Muscle of back (tissue), 11 donors: ENCODE measurements around the gene SMPD2. TPM values are rescaled to one million over a fixed set of nuclear protein-coding genes. Genes with fewer than 3 reads are reported as not detected.

Source experiments
- DNase-seq, 3 donors: peaks; one replicate each; pipeline versions ENCODE4 v3.0.0 to v3.0.0-alpha.2; 2013
- polyA plus RNA-seq, 10 donors: library from polyadenylated mRNA; unstranded; fragments of 120-200 nt; gene quantifications; one replicate each; pipeline ENCODE4 v1.2.1, GENCODE V29; 2013; ENCODE audit not compliant: insufficient read length in 10 of 10

The SMPD2 gene
- polyA plus RNA-seq, 10 donors, result 4.0 to 6.1 (median 5.0) TPM

DNA sequence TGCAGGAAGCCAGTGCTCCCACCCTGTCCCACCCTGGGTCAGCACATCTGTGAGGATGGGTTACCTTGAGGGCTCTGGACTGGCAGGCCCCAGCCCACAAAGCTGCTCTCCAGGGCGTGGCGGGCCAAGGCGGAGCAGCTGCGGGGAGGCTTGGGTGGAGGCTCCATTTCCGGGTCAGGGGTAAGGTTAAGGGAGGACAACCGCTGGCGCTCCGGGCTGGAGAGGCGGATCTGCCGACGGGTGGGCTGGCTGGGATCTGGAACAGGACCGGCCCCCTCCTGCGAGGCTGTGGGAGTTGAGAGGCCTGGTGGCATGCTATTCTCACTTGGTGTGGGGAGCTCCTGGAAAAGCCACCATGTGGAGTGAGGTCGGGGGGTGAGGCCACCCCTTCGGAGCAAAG, 5.5 kb downstream of the SMPD2 start:
- no peak for DNase-seq

DNA sequence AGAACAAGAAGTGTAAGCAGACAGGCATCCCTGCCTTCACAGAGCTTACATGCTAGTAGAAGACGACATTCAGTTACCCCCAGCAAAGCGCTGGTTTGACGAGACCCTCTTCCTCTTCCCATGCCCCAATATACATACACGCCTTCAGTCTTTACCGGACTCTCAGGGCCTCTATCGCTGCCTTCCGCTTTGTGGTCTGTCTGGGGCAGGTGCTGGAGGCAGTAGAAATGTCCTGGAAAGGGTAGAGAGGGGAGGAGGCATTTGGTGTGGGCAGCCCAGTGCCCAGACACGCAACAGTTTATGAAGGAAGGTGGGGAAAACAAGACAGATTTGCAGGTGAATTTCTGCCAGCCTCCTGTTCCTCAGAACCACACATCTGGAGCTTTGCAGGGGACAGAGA, 6.0 kb downstream of the SMPD2 start:
- no peak for DNase-seq

DNA sequence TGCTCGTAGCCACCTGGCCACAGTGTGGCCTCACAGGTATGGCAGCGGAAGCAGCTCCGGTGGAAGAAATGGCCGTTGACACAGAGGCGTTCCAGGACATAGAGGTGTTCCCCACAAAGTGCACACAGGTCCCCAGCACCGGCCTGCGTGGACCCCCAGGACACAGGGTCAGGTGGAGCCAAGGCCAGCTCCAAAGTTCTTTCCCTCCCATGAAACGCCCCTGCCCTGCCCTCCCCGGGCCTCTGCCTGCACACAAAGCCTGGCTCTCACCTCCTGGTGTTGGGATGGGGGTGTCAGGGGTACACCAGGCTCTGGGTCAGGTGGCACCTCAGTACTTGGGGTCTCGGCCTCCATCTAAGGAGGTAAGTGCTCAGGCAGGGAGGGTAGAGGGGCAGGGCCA, 6.6 kb downstream of the SMPD2 start:
- no peak for DNase-seq

DNA sequence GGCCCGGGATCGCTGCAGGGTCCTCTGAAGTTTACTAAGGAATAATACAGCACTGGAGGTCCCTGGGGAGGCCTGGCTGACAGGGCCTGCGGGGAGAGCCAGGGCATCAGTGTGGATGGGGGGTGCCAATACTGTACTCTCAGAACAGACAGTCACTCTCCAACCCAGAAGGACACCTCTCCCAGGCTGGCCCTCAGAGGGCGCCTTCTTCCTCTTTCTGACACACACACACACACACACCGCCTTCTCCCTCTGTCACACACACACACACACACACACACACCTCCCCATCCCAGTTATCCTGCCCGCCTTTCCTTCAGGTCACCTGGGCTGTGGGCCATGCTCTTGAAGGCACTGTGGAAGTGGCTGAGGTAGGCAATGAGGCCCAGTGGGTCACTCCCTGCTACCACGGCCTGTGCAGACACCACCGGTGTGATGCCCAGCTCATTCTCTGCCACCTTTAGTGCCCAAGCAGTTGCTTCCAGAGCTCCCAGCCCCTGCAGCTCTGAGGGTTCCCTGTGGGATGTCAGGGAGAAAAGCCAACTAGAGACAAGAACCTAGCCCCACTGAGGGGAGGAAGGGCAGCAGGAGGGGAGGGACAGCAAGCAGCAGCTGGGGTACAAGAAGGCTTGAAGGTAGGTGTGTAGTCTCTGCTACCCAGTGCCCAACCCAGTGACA, 7.5 kb downstream of the SMPD2 start:
- DNase-seq, result no peak

DNA sequence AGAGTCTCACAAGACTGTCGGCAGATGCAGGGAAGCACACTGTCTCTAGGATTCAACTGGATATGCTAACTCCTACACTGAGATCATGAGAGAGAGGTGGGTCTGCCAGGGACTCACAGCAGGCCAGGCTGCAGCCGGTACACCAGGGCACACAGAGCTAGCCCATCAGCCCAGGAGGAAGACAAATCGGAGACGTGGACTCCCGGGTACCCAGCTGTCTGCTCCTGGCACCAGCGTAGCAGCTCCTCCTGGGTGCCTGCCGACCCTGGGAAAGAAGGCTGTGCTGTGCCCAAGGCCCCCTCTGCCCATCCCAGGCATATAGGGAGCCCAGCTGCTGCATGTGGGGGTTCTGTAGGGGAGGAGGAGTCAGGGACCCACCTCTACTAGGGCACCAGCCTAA, 8.1 kb downstream of the SMPD2 start:
- DNase-seq, result no peak

DNA sequence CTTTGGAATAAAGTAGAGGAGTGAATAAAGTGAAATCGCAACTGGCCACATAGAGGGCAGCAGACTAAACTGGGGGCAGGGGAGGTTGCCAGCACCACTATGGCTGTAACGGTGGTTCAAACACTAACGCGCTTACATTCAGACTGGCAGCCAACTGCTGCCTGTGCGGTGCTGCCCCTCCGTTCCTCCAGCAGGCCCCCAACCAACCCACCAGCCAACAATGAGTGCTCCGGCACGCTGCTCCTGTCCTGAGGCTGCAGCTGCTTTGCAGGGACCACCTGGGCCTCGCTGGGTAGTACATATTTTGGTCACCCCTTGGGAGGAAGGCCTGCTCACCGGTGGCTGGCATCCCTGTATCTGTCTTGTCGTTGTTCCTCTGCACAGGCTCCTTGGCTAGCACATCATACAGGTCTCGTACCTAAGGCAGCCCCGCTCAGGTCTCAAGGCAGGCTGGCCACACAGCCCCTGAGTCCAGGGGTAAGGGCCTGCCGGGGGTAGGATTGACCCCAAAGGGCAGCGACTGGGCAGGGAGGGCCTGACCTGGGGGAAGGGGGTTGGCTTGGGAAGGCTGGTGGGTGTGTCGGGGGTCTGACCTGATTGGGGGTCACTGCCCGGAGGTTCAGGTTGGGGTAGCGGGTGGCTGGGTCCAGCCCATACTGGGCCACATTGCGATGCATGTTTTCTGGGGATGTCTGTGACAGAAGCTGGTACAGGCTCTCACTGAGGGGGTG, 8.7 kb downstream of the SMPD2 start:
- no peak for DNase-seq

DNA sequence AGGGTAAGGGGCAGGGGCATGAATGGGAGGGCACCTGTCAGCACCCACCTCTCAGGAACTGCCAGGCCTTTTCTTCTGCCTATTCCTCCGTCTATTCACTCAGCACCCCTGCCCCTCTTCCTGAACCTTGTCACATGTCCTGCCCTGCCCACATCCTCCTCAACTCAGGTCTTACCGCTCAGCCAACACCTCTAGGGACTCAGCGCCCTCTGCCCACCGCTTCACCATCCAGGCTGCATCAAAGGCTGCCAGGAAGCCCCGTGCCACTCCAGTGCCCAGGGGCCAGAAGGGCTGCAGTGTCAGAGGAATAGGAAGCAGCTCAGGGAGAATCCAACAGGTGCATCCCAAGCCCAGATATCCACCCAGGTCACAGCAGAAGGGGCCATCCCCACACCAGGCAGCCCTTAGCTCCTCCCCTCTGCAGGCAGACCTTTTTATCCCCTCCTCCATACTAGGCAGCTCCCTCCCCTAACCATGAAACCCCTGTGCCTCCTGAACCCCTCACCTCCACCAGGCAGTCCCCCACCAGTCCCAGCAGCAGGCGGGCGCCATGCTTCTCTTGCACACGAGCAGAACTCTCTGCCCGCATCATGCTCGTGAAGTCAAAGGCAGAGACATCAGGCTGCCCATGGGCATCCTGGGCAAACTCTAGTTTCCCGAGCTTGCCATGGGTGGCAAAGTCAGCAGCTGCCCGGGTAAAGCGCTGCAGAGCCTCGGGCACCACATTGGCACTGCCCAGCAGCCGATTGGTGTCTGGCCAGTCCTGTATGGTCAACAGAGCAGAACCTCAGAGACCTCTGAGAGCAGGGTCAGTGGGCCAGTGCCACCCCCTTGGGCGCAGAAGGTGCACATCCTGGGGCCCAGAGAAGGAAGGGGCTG, 9.5 kb downstream of the SMPD2 start:
- DNase-seq, result no peak

DNA sequence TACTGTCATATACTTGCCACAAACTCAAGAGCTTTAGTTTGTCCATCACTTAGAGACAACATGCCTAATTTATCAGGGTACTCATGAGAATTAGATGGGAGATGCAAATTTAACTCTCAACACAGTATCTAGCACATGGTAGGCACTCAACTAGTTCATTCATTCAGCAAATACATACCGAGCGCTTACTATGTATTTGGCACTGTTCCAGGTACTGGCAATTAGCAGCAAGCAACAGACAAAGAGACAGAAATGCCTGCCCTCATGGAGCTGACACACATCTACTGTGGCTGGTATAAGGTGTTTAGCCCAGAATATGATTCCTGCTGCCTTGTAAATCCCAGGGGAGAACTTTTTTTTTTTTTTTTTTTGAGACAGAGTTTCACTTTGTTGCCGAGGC, 10.3 kb downstream of the SMPD2 start:
- DNase-seq, result no peak

DNA sequence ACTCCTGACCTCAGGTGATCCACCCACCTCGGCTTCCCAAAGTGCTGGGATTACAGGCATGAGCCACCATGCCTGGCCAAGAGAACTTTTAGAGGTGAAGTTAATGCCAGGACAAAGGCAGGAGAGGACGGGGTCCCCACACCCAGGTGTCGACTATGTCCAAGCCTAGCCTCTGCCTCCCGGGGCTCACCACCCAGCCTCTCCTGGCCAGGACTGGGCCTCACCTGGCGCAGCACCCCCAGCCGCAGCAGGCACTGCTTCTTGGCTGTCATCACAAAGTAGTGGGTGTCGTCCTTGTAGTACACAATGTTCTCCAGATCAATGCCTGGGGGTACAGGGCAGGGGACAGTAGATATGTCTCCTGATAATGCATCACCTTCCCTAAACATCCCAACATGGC, 10.9 kb downstream of the SMPD2 start:
- no peak for DNase-seq

DNA sequence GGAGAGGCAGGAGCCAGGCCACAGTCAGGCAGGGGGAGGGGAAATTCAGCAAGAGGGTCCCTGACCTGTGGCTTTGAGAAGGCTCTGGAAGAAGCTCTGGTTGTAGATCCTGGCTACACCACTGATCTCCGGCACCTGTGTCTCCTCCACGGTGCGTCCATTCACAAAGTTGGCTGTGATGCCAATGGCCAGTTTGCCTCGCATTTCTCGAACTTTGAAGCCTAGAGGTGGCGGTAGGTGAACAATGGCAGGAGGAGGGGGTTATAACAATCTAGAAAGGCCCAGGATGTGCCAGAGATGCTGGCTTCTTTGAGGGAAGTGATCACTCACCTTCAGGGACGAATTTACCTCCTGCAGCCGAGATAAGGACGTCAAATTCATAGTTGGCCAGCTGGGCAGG, 11.7 kb downstream of the SMPD2 start:
- no peak for DNase-seq

DNA sequence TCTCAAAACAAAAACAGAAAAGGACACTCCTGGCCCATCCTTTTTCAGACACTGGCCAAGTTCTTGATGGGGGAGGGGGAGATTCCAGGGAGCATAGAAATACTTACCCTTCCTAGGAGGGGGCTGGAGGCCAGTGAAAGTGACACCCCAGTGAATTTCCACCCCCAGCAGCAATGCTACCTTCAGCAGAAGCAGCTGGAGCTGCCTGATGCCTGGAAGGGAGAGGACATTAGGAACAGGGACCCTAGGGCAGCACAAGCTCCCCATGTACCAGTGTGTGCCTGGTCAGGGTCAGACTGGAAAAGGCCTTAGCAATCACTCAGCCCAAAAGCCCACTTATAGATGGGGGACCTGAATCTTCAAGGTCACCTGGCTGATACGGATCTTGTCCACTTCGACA, 12.6 kb downstream of the SMPD2 start:
- DNase-seq, result no peak

DNA sequence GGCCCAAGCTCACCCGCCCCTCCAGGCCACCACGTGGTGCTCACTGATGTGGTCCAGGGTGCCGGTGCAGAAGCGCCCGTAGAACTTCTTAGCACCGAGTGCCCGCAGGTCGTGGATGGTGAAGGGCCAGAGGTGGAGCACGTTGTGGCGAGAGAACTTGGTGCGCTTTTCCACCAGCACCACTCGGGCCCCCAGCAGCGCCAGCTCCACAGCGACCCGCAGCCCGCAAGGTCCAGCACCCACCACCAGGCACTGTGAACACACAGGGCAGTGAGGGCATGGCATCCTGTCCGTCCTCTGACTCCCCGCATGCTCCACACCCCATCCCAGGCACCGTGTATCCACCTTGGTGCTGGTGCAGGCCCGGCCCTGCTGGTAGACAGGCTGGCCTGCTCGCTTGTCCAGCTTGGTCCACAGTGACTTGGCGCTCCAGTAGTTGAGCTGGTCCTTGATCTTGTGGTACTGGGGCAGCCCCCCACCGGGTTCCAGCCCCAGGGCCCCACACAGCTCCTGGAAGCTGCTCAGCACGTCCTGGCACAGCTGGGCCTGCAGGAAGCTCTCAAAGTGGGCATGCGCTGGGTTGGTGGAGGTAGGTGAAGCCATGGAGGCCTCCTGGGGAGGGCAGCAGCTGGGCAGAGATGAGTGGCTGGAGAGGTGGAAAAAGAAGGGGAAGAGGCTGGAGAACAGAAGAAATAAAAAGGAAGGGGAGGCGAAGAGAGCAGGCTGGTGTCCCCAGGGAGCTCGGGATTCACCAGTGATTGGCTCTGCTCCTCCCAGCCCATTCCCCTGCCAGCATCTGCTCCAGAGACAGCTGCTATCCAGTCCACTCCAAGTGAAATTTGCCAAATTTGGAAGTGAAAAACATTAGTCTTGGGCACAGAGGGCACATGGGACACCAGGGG, 13.3 kb downstream of the SMPD2 start:
- peak in 2 of 3 donors; percentile 54 to 62 for DNase-seq

DNA sequence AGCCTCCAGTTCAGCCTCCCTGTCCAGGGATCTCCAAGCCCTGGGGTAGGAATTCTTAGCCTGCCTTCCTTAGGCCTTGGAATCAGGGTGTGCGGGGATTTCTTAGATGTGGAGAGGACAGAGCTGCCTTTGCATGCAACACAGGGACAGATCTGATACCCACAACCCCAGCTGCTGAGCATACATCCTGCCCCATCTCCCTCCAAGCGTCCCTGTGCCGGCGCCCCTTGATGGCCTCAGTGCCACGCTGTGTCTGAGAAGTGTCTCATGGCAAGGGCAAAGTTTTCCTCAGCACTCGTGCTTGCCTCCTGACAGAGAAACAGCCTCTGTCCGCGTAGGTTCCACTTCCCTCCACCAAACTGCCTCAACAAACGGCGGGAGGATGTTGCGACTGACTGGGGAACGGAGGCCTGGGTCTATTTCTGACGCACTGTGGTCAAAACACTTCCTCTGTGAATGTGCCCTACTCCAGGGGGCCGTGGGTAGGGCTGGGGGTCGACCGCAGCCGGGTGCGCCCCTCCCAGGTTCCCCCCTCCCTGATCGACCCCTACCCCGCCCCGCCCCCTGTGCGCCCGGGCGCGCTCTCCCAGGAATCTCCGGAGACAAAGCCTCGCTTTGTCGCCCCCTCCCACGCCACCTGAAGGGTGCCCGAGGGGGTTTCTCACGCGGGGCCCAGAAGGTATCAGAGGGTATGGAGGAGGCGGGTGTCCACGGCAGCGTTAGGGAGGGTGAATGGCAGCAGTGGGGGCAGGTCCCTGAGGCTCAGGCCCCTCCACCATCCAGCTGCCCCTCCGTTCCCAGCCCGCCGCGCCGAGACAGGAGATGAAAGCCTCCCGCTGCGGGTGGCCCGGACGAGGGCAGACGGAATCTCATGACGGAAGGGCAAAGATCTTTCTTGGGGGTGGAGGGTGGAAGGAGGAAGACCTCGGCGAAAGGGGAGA, 14.2 kb downstream of the SMPD2 start:
- peak; percentile 14 to 82 (median 42) for DNase-seq

DNA sequence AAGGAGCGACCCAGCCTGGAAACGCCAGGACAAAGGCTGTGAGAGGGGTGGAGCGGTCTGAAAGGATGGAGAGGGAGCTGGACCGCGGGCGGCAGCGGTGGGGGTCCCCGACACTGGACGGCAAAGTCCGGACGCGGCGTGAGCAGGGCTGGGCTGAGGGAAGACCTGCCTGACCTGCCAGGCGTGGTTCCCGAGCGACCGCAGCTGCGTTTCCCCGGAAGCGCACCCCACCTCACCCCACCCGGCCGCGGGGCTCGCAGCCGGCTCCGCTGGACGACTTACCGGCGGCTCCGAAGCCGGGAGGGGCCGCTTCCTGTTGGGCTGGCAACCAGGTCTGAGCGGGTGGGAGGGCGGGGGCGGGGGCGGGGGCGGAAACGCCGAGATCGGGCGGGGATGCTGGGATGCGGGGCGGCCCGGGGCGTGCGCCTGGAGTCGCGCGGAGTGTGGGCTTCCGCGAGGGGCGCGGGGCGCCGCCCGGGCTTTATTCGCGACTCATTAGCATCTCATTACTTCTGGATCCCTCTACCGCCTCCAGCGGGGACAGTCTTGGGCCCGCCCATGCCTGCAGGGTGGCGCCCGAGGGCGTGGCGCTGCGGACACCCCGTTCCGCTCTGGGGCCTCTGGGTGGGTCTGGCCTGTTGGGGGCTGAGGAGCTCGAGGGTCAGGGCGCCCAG, 15.1 kb downstream of the SMPD2 start, which contains the start of gene MICAL1:
Gene MICAL1, minus strand, starts transcription at position 336 of the 674 bp plus-strand sequence. CDS start 1,576 bp downstream, outside the sequence.
- DNase-seq, result peak; percentile 46 to 86 (median 65)

DNA sequence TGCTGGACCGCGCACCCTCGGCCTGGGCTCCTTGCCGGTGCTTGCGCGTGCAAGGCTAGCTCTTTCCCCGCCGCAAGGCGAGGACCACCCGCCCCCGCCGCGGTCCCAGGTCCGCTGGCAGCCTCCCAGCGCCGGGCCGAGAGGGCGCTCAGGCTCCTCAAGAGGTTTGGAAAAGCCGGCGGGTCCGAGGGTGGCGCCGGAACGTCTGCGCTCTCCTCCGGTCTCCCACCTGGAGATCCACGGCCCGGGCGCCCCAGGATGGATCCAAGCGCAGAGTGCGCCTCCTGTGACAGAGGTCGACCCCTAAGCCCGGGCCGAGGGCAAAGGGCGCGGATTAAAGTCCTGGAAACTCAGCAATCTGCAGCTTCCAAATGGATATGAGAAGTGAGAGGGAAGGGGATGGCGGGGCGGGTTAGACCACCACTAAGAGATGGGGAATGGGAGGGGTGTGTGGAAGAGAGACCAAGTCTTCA, 15.6 kb downstream of the SMPD2 start:
- no peak for DNase-seq

DNA sequence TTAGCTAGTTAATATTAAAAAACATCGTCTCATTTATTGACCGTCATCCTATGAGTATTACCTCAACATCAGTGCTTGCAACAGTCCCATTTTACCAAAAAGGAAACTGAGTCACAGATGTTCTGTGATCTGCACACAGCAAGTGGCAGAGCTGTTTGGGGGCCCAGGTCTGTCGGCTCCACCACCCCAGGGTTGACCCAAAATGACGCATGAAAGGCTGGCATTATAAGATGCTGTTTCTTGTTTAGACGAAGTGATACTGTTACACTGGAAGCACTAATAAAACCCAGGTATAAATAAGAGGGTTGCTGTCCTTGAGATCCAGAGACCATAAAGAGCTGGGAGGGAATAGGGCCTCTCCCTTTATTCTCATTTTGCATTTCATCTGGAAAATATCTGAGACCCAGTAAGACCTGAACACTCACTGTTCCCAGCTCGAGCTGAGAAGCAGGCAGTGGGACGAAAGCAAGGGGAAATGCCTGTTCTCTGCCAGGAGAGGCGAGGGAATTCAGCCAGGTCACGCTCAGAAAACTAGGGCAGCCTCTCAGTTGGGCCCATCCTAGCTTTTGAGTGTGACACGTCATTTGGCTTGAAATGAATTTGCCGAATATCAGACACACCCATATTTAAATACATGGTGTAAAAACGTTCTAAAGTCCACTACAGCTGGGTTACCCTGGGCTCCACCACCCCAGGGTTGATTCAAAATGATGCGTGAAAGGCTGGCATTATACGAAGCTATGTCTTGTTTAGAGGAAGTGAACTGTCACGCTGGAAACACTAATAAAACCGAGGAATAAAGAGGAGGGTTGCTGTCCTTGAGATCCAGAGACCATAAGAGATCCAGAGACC, 16.4 kb downstream of the SMPD2 start:
- DNase-seq, result peak; percentile 35 to 72 (median 64)

DNA sequence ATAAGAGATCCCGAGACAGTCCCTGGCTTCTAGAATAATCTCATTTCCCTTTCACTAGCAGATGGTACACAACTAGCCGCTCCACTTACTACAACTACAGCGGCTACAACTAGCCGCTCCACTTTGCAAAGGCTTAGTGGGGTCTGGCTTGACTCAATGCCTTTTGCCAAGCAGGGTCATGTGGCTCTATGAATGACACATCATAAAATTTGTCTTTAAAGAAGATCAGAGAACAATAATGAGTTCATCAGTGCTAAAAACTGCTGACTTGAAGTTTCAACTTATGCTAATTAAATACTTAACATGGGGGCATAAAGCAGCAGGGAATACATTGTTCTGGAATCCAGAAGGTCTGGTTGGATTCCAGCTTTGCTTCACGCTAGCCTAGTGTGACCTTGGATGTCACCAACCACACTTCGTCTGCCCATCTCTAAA, 17.1 kb downstream of the SMPD2 start:
- no peak for DNase-seq

DNA sequence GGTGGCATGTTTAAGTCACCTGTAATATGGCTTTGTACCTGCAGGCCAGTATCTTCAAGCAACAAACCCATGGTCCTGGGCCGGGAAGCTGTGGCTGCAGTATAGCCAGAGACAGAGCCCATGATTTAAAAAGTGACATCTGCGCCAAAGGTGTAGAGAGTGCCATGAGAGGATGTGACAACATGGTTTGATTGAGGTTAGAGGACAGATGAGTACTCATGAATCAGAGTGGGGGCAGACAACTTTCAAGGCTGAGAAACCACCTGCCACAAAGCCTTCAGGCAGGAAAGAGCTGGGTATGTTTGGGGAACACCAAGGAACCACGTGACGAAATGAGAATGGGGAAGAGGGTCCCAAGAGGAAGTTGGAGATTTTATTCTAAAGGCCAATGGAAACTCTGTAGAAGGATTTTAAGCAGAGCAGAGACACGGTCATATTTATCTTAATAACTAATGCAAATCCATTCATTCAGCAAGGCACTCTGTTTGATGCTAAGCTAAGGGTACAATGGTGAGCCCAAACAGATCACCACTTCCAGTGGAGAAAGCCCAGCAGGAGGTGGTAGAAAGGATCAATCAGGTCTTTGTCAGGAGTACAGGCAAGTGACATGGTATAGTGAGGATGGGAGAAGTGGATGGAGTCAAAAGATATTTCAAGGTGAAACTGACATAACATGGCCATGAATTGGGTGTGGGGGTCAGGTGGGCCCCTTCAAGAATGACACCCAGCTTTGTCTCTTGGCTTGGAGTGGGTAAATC, 18.4 kb downstream of the SMPD2 start:
- no peak for DNase-seq
